Medulla oblongata (tissue), 1 donor: Measurements from ENCODE around the gene TNFRSF19.

Experiments
- DNase-seq: peaks from one replicate; pipeline ENCODE4 v3.0.0-alpha.2; 2015; ENCODE audit errors: extremely low spot score

TNFRSF19 gene

GRCh38 chr13:23608138-23608537, 37.9 kb downstream of the TNFRSF19 start:
- DNase-seq: no peak

- peak; percentile 30 for DNase-seq
Measured at GRCh38 chr13:23608701-23609413, 38.6 kb downstream of the TNFRSF19 start.

- peak; percentile 28 for DNase-seq
Measured at GRCh38 chr13:23609414-23609760, 39.2 kb downstream of the TNFRSF19 start.

GRCh38 chr13:23609874-23610576, 39.8 kb downstream of the TNFRSF19 start:
- peak; percentile 14 for DNase-seq

GRCh38 chr13:23610966-23611491, 40.8 kb downstream of the TNFRSF19 start:
- peak; percentile 65 for DNase-seq

GRCh38 chr13:23612182-23612581, 42.0 kb downstream of the TNFRSF19 start:
- DNase-seq: no peak

GRCh38 chr13:23612731-23613130, 42.5 kb downstream of the TNFRSF19 start:
- DNase-seq: no peak

GRCh38 chr13:23613596-23613995, 43.4 kb downstream of the TNFRSF19 start:
- no peak for DNase-seq

GRCh38 chr13:23615395-23616081, 45.3 kb downstream of the TNFRSF19 start:
- peak; percentile 50 for DNase-seq

- no peak for DNase-seq
Measured at GRCh38 chr13:23616228-23616627, 46.0 kb downstream of the TNFRSF19 start.

GRCh38 chr13:23617551-23618024, 47.4 kb downstream of the TNFRSF19 start:
- DNase-seq: no peak

GRCh38 chr13:23618341-23618740, 48.1 kb downstream of the TNFRSF19 start:
- DNase-seq: no peak

- DNase-seq: no peak
Measured at GRCh38 chr13:23619068-23619855, 49.0 kb downstream of the TNFRSF19 start.

GRCh38 chr13:23620211-23620610, 50.0 kb downstream of the TNFRSF19 start:
- DNase-seq: no peak

GRCh38 chr13:23620613-23621315, 50.6 kb downstream of the TNFRSF19 start:
- no peak for DNase-seq

GRCh38 chr13:23621316-23621645, 51.1 kb downstream of the TNFRSF19 start:
- DNase-seq: no peak

GRCh38 chr13:23622985-23623384, 52.8 kb downstream of the TNFRSF19 start:
- no peak for DNase-seq

- DNase-seq: no peak
Measured at GRCh38 chr13:23623394-23623793, 53.2 kb downstream of the TNFRSF19 start.

- DNase-seq: peak; percentile 54
Measured at GRCh38 chr13:23626700-23627099, 56.5 kb downstream of the TNFRSF19 start.

GRCh38 chr13:23627410-23627809, 57.2 kb downstream of the TNFRSF19 start:
- DNase-seq: no peak

- DNase-seq: no peak
Measured at GRCh38 chr13:23628250-23628649, 58.0 kb downstream of the TNFRSF19 start.
